Aorta (tissue), 5 donors: Measurements from ENCODE around the gene SNED1. TPM values are rescaled to one million over a fixed set of nuclear protein-coding genes. Genes with fewer than 3 reads are reported as not detected.
A peak's percentile ranks its signal among the peaks of the same experiment; 100 is the strongest.

Experiments
- ATAC-seq: fragments of 200-7000 bp; cut with Tn5 transposase; one replicate; pipeline ENCODE4 v1.9.1; 2022; ENCODE audit warnings: moderate library complexity; ENCODE audit not compliant: low FRiP score
- DNase-seq, 2 donors: peaks; one replicate each; pipeline ENCODE4 v3.0.0-alpha.2; 2020
- H3K27ac ChIP-seq, 2 donors: one replicate each; pipeline ENCODE4 v1.5.1; 2013; ENCODE audit warnings: low read length in 2 of 2, mild to moderate bottlenecking in 2 of 2, moderate library complexity in 2 of 2, control low read depth in 1 of 2, inconsistent platforms in 1 of 2, low read depth in 1 of 2
- H3K27me3 ChIP-seq, 2 donors: one replicate each; pipeline ENCODE4 v1.6.1; 2013; ENCODE audit warnings: control low read depth in 1 of 2, low read length in 1 of 2, mild to moderate bottlenecking in 1 of 2, moderate library complexity in 1 of 2; ENCODE audit not compliant: insufficient read depth in 2 of 2, control insufficient read depth in 1 of 2
- H3K36me3 ChIP-seq, 2 donors: one replicate each; pipeline ENCODE4 v1.6.1; 2013; ENCODE audit warnings: control low read depth in 1 of 2, low read length in 1 of 2, mild to moderate bottlenecking in 1 of 2; ENCODE audit not compliant: insufficient read depth in 2 of 2, control insufficient read depth in 1 of 2
- H3K4me1 ChIP-seq, 2 donors: one replicate each; pipeline ENCODE4 v1.6.1; 2013; ENCODE audit warnings: low read length in 2 of 2, control low read depth in 1 of 2, mild to moderate bottlenecking in 1 of 2, moderate library complexity in 1 of 2; ENCODE audit not compliant: insufficient read depth in 2 of 2, control insufficient read depth in 1 of 2
- H3K4me3 ChIP-seq, 2 donors: one replicate each; pipeline ENCODE4 v1.5.1; 2013; ENCODE audit warnings: low read length in 2 of 2, control low read depth in 1 of 2, mild to moderate bottlenecking in 1 of 2
- H3K9me3 ChIP-seq: one replicate; pipeline ENCODE4 v1.6.1; 2013; ENCODE audit warnings: mild to moderate bottlenecking, low read length; ENCODE audit not compliant: control insufficient read depth
- WGBS, 2 donors: extraction: QIAGEN DNeasy Blood & Tissue Kit; methylation state at CpG; one replicate each; pipeline ENCODE4 v1.1.7; 2013; 5-methylcytosine and 5-hydroxymethylcytosine counted together
- intact Hi-C, 2 donors: fragments of 100-400 bp; cut with DNase I; formaldehyde crosslinking; loops; one replicate each; pipeline versions ENCODE4 v1.14.2 to v1.15.0; 2022
- polyA plus RNA-seq, 2 donors: library from polyadenylated mRNA; stranded (reverse); fragments of 200-250 nt; gene quantifications; one replicate each; pipeline ENCODE4 v1.2.3, GENCODE V29; 2013
- total RNA-seq, 2 donors: library from RNA; stranded (reverse); fragmentation: NEBNext Ultra II Directional; extraction: Animal tissue kit (Norgen Biotek cat#: 25700); gene quantifications; one replicate each; pipeline ENCODE4 v1.2.1, GENCODE V29; 2021
- donor health status: healthy with polysubstance abuse.
- donor health status: Bipolar disorder and iron deficiency.
- donor health status: DM: no; HTN: no; CAD: no.
- donor health status: DM: no; HTN: no; CAD: no.
- donor health status: DM: yes; HTN: yes; CAD: no.

Gene SNED1
- total and polyA plus RNA-seq, 4 donors, result 5.9 to 149 (median 67.4) TPM

- 94% methylated on average over 10 of the region's 10 CpGs for WGBS, 2 donors
- no peaks in the 10 kb centered on the region for H3K4me1 ChIP-seq
- H3K27me3 ChIP-seq, result no peaks in the 10 kb centered on the region
- DNase-seq, result peak in 1 of 2 donors; percentile 30
- no peak overlapping the region for H3K27ac ChIP-seq
- ATAC-seq, result no peak
- intact Hi-C loops, result no loop called here
- H3K4me3 ChIP-seq, result no peak overlapping the region
- no peaks in the 10 kb centered on the region for H3K36me3 ChIP-seq
- H3K9me3 ChIP-seq, result no peaks in the 10 kb centered on the region
These were observed 142.0 kb downstream of the SNED1 start for GRCh38 chr2:241140445-241140840.

- H3K9me3 ChIP-seq, result no peaks in the 10 kb centered on the region
- intact Hi-C loops, result no loop called here
- WGBS, 2 donors, result 95 to 96% methylated on average over 14 of the region's 14 CpGs
- H3K4me3 ChIP-seq, result no peak overlapping the region
- DNase-seq (peak in 1 of 2 donors; percentile 45), ATAC-seq (no peak)
- H3K4me1 ChIP-seq, result no peaks in the 10 kb centered on the region
- no peaks in the 10 kb centered on the region for H3K36me3 ChIP-seq
- H3K27me3 ChIP-seq, result no peaks in the 10 kb centered on the region
- no peak overlapping the region for H3K27ac ChIP-seq
These were observed 142.9 kb downstream of the SNED1 start for GRCh38 chr2:241141214-241141770.

- peak in 1 of 2 donors; percentile 48 for DNase-seq
- WGBS, 2 donors, result 97% methylated on average over 6 of the region's 6 CpGs
- Histone ChIP-seq H3K4me3 (no peak overlapping the region), H3K4me1 (no peaks in the 10 kb centered on the region), H3K9me3 (no peaks in the 10 kb centered on the region), H3K27me3 (no peaks in the 10 kb centered on the region), H3K27ac (no peak overlapping the region), H3K36me3 (no peaks in the 10 kb centered on the region)
- intact Hi-C loops, result no loop called here
- no peak for ATAC-seq
These were observed 143.6 kb downstream of the SNED1 start for GRCh38 chr2:241142063-241142462.

- ATAC-seq, result no peak
- Histone ChIP-seq H3K9me3 (no peaks in the 10 kb centered on the region), H3K27ac (no peak overlapping the region), H3K27me3 (no peaks in the 10 kb centered on the region), H3K36me3 (no peaks in the 10 kb centered on the region), H3K4me3 (no peak overlapping the region), H3K4me1 (no peaks in the 10 kb centered on the region)
- peak in 1 of 2 donors; percentile 42 for DNase-seq
- intact Hi-C loops, result no loop called here
- WGBS, 2 donors, result 91 to 93% methylated on average over 9 of the region's 9 CpGs
These were observed 144.2 kb downstream of the SNED1 start for GRCh38 chr2:241142593-241142992.

Other genes with a start within 250 kb of the SNED1 start
- under 1 TPM; 0.72 to 0.78 TPM for gene KIF1A, start 178.4 kb upstream of the SNED1 start, total RNA-seq
- gene KIF1A, start 178.4 kb upstream of the SNED1 start, polyA plus RNA-seq, result under 1 TPM in 1 of 2 donors, not detected in 1; 0.25 TPM
- gene AGXT, start 129.8 kb upstream of the SNED1 start, total RNA-seq, result not detected
- not detected for gene AGXT, start 129.8 kb upstream of the SNED1 start, polyA plus RNA-seq
- not detected for gene MAB21L4, start 102.5 kb upstream of the SNED1 start, total RNA-seq
- 1 to 10 TPM in 1 of 2 donors, not detected in 1; 5.5 TPM for gene MAB21L4, start 102.5 kb upstream of the SNED1 start, polyA plus RNA-seq
- under 1 TPM; 0.13 to 0.45 TPM for gene CROCC2, start 92.3 kb upstream of the SNED1 start, total RNA-seq
- gene CROCC2, start 92.3 kb upstream of the SNED1 start, polyA plus RNA-seq, result not detected
- gene MTERF4, start 103.7 kb downstream of the SNED1 start, total RNA-seq, result 10 to 100 TPM; 24.4 to 36.4 TPM
- 10 to 100 TPM; 26.3 to 38.4 TPM for gene MTERF4, start 103.7 kb downstream of the SNED1 start, polyA plus RNA-seq
- 1 to 10 TPM; 5.4 to 8.7 TPM for gene PASK, start 150.9 kb downstream of the SNED1 start, total RNA-seq
- gene PASK, start 150.9 kb downstream of the SNED1 start, polyA plus RNA-seq, result 1 to 10 TPM in 1 of 2 donors, under 1 TPM in 1; 0.63 to 1.2 TPM
- gene PPP1R7, start 151.8 kb downstream of the SNED1 start, total RNA-seq, result 10 to 100 TPM; 41.1 to 46.1 TPM
- gene PPP1R7, start 151.8 kb downstream of the SNED1 start, polyA plus RNA-seq, result 10 to 100 TPM; 74.0 to 83.4 TPM
- 1 to 10 TPM; 1.2 to 5.4 TPM for gene ANO7, start 190.1 kb downstream of the SNED1 start, total RNA-seq
- gene ANO7, start 190.1 kb downstream of the SNED1 start, polyA plus RNA-seq, result 1 to 10 TPM in 1 of 2 donors, not detected in 1; 2.9 TPM